GM18868 (cell line): ENCODE data around the gene PRKCB.

Experiments
- ATAC-seq: cut with Tn5 transposase; IDR thresholded peaks from one replicate; pipeline ENCODE4 v1.9.1; 2021; ENCODE audit warnings: mild to moderate bottlenecking, moderate library complexity; ENCODE audit not compliant: unreplicated experiment

The PRKCB gene

GRCh38 chr16:23835390-23836077 lies at the start of gene PRKCB:
TSS of gene PRKCB (plus strand) at chr16:23835983.
- peak; percentile 72 for ATAC-seq

DNA sequence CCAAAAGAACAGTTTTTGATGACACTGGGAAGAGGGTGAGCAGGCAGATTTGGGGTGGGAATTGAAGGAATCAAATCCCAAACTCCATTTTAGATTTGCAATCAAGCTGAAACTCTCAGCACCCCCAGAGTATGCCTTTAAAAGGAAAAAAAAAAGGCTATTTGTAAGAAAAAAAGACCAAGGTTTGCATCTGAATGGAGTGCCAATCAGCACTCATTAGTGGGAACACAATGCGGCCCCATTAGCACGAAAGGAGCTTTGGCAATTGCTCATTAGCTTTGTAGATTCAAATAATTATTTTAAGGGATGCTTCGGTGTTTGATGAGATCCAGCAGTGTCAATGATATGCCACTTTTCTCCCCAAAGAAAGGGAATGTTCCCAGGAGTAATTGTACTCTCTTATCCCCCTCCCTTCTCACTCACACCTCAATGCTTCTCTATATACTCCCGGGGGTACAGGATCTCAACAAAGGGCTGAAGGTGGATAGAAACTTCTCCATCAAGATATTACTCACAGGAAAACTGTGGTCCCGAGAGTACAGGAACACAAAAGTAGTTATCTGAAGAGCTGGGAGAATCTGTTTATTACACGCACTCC lies 48.7 kb upstream of the PRKCB start:
- ATAC-seq: no peak

GRCh38 chr16:23788685-23789084 lies 47.1 kb upstream of the PRKCB start:
- no peak for ATAC-seq

DNA sequence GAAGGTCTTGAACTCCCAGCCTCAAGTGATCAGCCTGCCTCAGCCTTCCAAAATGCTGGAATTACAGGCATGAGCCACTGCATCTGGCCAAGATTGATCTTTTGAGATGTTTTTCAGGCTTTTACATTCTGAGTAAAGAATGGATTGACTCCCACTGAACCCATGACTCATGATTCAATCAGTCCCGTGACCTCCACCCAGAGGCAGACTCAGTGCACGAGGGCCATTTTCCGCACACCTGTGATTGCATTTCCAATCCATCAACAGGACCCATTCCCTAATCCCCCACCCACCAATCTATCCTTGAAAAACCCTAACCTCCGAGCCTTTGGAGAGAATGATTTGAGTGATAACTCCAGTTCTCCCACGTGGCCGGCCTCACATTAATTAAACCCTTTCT lies 40.4 kb upstream of the PRKCB start:
- ATAC-seq: no peak

GRCh38 chr16:23796941-23797340 lies 38.8 kb upstream of the PRKCB start:
- ATAC-seq: no peak

DNA sequence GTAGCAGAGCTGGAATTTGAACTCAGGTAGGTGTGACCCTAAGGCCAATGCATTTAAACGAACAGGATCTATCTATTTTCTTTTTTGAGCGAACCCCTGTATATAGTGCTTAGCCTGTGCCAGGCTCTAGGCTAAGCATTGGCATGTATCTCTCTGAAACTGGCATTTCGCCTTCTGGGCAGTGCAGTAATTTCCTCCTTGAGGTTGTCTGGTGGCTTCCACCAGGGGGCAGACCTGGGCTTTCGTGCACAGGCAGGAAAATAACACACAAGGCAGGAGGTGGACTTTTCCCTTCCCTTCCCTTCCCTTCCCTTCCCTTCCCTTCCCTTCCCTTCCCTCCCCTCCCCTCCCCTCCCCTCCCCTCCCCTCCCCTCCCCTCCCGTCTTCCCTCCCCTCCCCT lies 34.4 kb upstream of the PRKCB start:
- no peak for ATAC-seq

GRCh38 chr16:23802776-23803175 lies 33.0 kb upstream of the PRKCB start:
- ATAC-seq: no peak

- peak; percentile 67 for ATAC-seq
Measured at GRCh38 chr16:23803591-23804123, 32.1 kb upstream of the PRKCB start.

DNA sequence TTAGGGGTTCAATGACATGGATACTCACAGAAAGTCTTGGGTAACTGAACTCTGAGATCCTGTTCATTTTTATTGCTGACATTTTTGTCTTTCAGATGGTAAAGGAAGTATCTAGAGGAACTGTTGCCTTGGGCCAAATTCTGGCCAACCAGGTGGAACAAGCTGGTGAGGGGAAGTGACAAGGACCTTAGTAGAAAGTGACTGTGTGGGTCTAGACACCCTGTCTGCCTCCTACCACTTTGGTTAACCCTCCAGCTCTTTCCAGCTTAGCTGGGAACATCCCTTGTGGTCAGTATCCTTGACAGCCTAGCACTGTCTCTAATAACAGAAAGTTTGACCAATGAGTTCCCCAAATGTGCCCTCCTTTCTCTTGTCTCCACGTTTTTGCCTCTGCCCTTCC lies 28.8 kb upstream of the PRKCB start:
- ATAC-seq: no peak

- ATAC-seq: no peak
Measured at GRCh38 chr16:23821467-23821866, 14.3 kb upstream of the PRKCB start.

DNA sequence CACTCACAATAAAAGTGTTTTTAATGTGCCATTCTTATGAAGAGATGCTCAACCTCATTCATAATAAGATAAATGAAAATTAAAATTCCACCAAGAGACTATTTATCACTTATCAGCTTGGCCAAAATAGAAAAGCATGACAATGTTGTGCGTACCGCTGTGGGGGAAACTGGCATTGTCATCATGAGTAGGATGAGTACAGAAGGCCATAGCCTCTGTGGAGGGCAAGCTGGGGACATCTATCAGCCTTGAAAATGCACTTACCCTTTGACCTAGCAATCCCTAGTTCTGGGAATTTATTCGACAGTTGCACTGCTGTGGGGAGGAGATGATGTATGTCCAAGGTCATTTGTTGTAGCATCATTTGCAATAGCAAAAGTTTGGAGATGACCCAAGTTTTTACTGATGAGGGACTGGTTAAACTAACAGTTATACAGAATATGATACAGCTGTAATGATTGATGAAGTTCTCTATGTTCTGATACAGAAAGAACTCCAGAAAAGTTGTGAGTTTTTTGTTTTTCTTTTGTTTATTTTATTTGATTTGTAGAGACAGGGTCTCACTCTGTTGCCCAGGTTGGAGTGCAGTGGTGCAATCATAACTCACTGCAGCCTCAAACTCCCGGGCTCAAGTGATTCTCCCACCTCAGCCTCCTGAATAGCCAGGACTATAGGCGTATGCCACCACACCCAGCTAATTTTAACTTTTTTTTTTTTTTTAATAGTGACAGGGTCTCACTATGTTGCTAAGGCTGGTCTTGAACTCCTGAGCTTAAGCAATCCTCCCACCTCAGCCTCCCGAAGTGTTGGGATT lies 13.7 kb upstream of the PRKCB start:
- ATAC-seq: no peak

GRCh38 chr16:23823475-23824384 lies 12.1 kb upstream of the PRKCB start:
- ATAC-seq: no peak

GRCh38 chr16:23824909-23825308 lies 10.9 kb upstream of the PRKCB start:
- ATAC-seq: no peak

- peak; percentile 88 for ATAC-seq
Measured at GRCh38 chr16:23826528-23827045, 9.2 kb upstream of the PRKCB start.

DNA sequence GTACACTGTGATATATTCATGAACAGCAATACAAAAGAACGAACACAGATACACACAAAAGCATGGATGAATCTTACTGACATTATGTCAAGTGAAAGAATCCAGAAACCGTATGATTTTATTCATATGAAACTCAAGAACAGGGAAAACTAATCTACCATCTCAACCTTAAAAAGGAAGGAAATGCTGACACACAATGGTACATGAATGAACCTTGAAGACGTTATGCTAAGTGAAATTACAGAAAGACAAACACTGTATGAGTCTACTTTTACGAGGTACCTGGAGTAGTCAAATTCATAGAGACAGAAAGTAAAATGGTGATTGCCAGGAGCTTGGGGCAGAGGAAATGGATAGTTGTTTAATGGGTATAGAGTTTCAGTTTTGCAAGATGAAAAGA lies 8.7 kb upstream of the PRKCB start:
- peak; percentile 52 for ATAC-seq

DNA sequence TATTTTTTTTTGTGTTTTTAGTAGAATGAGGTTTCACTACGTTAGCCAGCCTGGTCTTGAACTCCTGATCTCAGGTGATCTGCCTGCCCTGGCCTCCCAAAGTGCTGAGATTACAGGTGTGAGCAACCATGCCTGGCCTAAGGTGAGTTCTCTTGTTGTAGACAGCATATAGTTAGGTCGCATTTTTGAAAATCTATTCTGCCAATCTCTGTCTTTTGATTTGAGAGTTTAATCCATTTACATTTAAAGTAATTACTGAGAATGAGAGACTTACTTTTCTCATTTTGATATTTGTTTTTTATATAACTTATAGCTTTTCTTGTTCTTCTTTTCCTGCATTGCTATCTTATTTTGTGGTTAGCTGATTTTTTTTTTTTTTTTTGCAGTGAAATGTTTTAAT lies 6.3 kb upstream of the PRKCB start:
- ATAC-seq: no peak

DNA sequence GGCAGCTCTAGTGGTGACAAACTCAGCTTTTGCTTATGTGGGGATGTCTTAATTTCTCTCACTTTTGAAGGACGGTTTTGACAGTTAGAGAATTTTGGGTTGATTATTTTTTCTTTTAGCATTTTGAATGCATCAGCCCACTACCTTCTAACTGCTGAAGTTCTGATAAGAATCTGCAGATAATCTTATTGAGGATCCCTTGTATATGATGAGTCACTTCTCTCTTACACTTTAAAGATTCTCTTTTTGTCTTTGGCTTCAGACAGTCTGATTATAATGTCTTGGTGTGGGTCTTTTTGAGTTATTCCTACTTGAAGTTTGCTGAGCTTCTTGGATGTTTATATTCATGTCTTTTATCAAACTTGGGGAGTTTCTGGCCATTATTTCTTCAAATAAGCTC lies 5.5 kb upstream of the PRKCB start:
- no peak for ATAC-seq

- no peak for ATAC-seq
Measured at GRCh38 chr16:23832882-23833281, 2.9 kb upstream of the PRKCB start.

- no peak for ATAC-seq
Measured at GRCh38 chr16:23833504-23833903, 2.3 kb upstream of the PRKCB start.

- ATAC-seq: no peak
Measured at GRCh38 chr16:23833960-23834685, 1.7 kb upstream of the PRKCB start.
